GM12891 (cell line): ENCODE data around the gene IRX2.

Source experiments
- POLR2A ChIP-seq: IDR thresholded peaks from 2 replicates; pipeline ENCODE4 v1.6.1; 2011; ENCODE audit warnings: low read depth, low read length, control low read depth
- POLR2AphosphoS5 ChIP-seq: IDR thresholded peaks from 2 replicates; pipeline ENCODE4 v1.6.1; 2011; ENCODE audit warnings: low read depth, low read length, control low read depth

DNA sequence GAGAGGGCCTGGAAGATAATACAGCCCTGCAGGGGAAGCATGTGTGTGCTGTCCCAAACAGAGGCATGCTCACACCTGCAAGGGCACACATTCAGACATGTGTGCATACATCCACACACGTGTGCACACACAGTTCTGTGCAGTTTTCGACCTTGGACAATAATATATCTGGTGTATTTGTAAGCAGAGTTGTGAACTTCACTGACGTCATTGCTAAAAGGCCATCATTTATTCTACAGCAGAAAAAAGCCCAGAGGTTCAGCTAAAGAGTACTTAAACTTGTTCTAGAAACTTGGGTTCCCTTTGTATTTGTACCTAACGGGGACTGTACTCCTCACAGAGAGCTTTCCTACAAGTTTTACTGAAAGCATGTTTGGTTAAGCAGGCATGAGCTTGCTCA is 19.5 kb downstream of the IRX2 start:
- no peak for TF ChIP-seq POLR2A
- no peak for TF ChIP-seq POLR2AphosphoS5
